Measurements from ENCODE around the gene ATG9B. TPM values are rescaled to one million over a fixed set of nuclear protein-coding genes. Genes with fewer than 3 reads are reported as not detected.

The ATG9B gene
- total RNA-seq, 1 donor from 2014 or later, result 0.11 TPM

DNA sequence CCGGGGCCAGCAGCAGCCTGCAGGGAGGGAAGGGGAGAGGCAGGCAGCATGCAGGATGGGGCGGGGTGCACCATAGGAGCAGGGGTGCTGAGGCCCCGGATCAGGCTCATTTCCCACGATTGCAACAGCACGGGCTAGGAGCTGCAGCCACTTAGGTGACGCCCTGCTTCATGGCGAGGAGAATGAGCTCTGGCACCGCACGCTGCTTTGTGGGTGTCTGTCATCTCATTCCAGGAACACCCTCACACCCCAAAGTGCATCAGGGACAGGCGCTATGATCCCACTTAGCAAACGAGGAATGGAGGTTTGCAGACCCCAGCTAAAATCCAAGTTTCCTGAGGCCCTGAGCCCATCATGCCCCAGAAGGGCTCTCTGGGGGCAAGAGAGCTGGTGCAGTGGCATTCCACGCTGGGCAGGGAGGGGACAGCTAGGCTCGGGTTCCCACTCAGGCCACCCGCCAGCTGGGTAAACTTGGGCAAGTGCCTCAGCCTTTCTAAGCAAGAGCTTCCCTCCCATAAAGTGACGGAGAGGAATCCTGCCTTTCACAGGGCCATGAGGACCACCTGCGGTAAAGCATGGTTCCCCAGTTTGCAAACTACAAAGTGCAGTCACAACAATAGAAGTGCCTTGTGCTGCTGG is 55.4 kb downstream of the ATG9B start:
- peaks cover 35% of the 10 kb centered on the region for H3K27me3 Mint-ChIP-seq (ENCODE audit: unreplicated experiment)
- peaks cover 15% of the 10 kb centered on the region for H3K4me1 Mint-ChIP-seq (ENCODE audit: unreplicated experiment)
- no peak overlapping the region for H3K4me3 Mint-ChIP-seq (ENCODE audit: unreplicated experiment)
- TF ChIP-seq, protein P1, sequence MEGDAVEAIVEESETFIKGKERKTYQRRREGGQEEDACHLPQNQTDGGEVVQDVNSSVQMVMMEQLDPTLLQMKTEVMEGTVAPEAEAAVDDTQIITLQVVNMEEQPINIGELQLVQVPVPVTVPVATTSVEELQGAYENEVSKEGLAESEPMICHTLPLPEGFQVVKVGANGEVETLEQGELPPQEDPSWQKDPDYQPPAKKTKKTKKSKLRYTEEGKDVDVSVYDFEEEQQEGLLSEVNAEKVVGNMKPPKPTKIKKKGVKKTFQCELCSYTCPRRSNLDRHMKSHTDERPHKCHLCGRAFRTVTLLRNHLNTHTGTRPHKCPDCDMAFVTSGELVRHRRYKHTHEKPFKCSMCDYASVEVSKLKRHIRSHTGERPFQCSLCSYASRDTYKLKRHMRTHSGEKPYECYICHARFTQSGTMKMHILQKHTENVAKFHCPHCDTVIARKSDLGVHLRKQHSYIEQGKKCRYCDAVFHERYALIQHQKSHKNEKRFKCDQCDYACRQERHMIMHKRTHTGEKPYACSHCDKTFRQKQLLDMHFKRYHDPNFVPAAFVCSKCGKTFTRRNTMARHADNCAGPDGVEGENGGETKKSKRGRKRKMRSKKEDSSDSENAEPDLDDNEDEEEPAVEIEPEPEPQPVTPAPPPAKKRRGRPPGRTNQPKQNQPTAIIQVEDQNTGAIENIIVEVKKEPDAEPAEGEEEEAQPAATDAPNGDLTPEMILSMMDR (IDR thresholded peaks at IDR 0.05), result no peak
- H3K36me3 Mint-ChIP-seq (ENCODE audit: unreplicated experiment), result no peaks in the 10 kb centered on the region
- no peak for DNase-seq (ENCODE audit: extremely low spot score, unreplicated experiment)
- H3K9me3 Mint-ChIP-seq (ENCODE audit: unreplicated experiment), result no peaks in the 10 kb centered on the region
- H3K27ac Mint-ChIP-seq (ENCODE audit: unreplicated experiment), result no peak overlapping the region

DNA sequence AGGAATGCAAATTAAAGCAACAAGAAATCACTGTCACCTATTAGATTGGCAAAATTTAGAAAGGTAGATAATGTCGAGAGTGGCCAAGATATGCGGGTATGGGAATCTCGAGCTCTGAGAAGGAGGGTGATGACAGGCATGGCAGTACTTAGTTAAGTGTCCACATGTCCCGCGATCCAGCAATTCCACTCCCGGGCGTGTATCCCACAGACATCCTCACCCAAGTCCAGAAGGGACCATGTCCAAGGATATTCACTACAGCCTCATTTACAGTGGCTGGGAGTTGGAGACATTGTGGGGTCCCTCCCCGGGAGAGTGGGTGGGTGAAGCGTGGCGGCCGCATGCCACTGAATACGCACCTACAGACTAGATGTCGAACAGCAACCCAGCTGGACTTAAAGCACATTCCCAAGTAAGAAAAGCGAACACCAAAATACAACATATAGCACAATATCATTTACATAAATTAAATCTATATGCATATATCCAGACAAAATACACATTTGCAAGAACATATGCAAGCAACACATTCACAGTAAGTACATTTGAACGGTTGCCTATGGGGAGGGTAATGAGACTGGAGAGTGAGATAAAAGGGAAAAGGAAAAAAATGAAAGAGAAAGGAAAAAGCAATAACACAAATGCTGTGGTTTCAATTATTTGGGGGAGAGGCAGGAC is 56.1 kb downstream of the ATG9B start:
- H3K4me3 Mint-ChIP-seq (ENCODE audit: unreplicated experiment), result no peak overlapping the region
- H3K4me1 Mint-ChIP-seq (ENCODE audit: unreplicated experiment), result peaks cover 15% of the 10 kb centered on the region
- H3K36me3 Mint-ChIP-seq (ENCODE audit: unreplicated experiment), result no peaks in the 10 kb centered on the region
- H3K27me3 Mint-ChIP-seq (ENCODE audit: unreplicated experiment), result peaks cover 35% of the 10 kb centered on the region
- H3K9me3 Mint-ChIP-seq (ENCODE audit: unreplicated experiment), result no peaks in the 10 kb centered on the region
- H3K27ac Mint-ChIP-seq (ENCODE audit: unreplicated experiment), result no peak overlapping the region
- DNase-seq (ENCODE audit: extremely low spot score, unreplicated experiment), result no peak
- TF ChIP-seq, protein P1 (IDR thresholded peaks at IDR 0.05), result no peak

DNA sequence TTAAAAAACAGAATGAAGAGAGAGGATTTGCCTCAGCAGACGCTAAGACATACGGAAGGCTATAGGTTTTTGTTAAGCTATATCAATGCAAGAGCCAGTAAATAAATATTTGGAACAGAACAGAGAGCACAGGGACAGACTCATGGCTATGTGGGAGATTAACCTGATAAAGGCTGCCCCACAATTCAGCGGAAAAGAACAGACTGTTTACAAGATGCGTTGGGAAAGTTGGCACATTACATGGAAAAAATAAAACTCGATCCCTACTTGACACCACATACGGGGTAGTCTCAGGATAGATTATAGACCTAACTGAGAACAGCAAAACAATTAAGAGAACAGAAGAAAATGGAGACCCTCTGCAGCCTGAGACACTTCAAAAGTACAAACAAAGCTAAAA is 56.9 kb downstream of the ATG9B start:
- H3K4me1 Mint-ChIP-seq (ENCODE audit: unreplicated experiment), result peaks cover 21% of the 10 kb centered on the region

DNA sequence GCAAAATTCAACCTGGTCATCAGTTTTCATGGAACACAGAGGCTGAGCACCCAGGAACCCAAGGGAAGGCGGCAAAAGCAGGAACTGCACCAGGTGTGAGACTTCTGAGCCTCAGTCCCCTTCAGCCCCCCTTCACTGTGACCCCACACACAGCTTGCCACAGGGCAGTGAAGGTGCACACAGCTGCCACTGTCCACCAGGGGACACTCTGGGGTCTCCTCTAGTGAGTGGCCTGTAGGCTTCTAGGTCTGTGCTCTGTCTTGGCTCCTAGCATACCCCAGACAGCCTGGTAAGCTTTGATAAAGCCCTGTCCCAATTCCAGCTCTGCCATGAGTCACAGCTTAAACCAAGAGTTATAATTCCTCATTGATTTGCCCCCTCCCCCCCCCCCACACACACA is 58.3 kb downstream of the ATG9B start:
- Mint-ChIP-seq H3K4me1 (ENCODE audit: unreplicated experiment) (peaks cover 29% of the 10 kb centered on the region), H3K27me3 (ENCODE audit: unreplicated experiment) (peaks cover 27% of the 10 kb centered on the region), H3K36me3 (ENCODE audit: unreplicated experiment) (no peaks in the 10 kb centered on the region), H3K27ac (ENCODE audit: unreplicated experiment) (no peak overlapping the region), H3K4me3 (ENCODE audit: unreplicated experiment) (no peak overlapping the region), H3K9me3 (ENCODE audit: unreplicated experiment) (no peaks in the 10 kb centered on the region)
- DNase-seq (ENCODE audit: extremely low spot score, unreplicated experiment), result no peak
- TF ChIP-seq, protein P1 (IDR thresholded peaks at IDR 0.05), result peak; percentile 18

More for the DNA sequence above, 56.9 kb downstream of the ATG9B start:
- H3K4me3 Mint-ChIP-seq (ENCODE audit: unreplicated experiment), result no peak overlapping the region
- no peak for DNase-seq (ENCODE audit: extremely low spot score, unreplicated experiment)
- H3K9me3 Mint-ChIP-seq (ENCODE audit: unreplicated experiment), result no peaks in the 10 kb centered on the region
- TF ChIP-seq, protein P1 (IDR thresholded peaks at IDR 0.05), result no peak
- H3K27me3 Mint-ChIP-seq (ENCODE audit: unreplicated experiment), result peaks cover 31% of the 10 kb centered on the region
- H3K27ac Mint-ChIP-seq (ENCODE audit: unreplicated experiment), result no peak overlapping the region
- H3K36me3 Mint-ChIP-seq (ENCODE audit: unreplicated experiment), result no peaks in the 10 kb centered on the region

GRCh38 chr7:150965273-150965830 is 58.9 kb downstream of the ATG9B start:
- H3K9me3 Mint-ChIP-seq (ENCODE audit: unreplicated experiment), result no peaks in the 10 kb centered on the region
- TF ChIP-seq, protein P1 (IDR thresholded peaks at IDR 0.05), result no peak
- DNase-seq (ENCODE audit: extremely low spot score, unreplicated experiment), result no peak
- H3K36me3 Mint-ChIP-seq (ENCODE audit: unreplicated experiment), result no peaks in the 10 kb centered on the region
- no peak overlapping the region for H3K4me3 Mint-ChIP-seq (ENCODE audit: unreplicated experiment)
- peaks cover 27% of the 10 kb centered on the region for H3K27me3 Mint-ChIP-seq (ENCODE audit: unreplicated experiment)
- no peak overlapping the region for H3K27ac Mint-ChIP-seq (ENCODE audit: unreplicated experiment)
- H3K4me1 Mint-ChIP-seq (ENCODE audit: unreplicated experiment), result peaks cover 27% of the 10 kb centered on the region

Measured in osteocyte (in vitro differentiated cells).